NCI-H748 (cell line): Measurements from ENCODE around the gene TUBB2B.
A peak's percentile ranks its signal among the peaks of the same experiment; 100 is the strongest.
"Not testable (repeated sequence)": the region's sequence is repeated elsewhere in the genome, so short reads cannot be mapped to it uniquely, and the experiment has no call there.

Experiments used
- DNase-seq: peaks from one replicate; lab custom pipeline; 2025; ENCODE audit not compliant: unreplicated experiment; lab: John Stamatoyannopoulos, UW

Gene TUBB2B

DNA sequence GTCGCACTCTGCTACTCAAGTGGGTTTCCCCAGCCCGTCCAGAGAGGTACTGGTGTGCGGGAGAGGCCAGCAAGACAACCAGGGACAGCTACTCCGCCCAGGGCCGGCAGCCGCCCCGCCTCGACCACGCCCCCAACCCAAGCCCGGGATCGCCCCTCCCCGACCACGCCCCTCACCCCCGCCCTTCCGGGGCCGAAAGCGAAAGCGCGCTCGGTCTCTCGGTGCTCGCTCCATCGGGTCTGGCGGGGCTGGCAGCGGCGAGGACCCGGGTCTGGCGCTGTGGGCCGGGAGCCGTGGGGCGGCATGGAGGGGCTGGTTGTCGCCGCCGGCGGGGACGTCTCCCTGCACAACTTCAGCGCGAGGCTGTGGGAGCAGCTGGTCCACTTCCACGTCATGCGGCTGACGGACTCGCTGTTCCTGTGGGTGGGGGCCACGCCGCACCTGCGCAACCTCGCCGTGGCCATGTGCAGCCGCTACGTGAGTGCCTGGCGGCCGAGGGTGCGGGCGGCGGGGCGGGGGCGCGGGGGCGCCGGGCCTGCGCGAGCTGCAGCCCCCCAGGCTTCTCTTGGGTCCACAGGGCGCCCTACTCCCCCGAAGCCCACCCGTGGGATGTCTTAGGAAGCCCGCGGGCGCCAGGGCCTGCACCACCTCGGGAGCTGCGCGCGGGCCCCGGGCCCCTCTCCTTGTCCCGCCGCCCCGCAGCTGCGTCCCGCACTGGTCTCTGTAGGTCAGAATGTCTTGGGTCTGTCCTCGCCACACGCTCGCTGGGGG is 31.5 kb upstream of the TUBB2B start, which contains the start of gene PSMG4:
Gene PSMG4 (plus strand): TSS at position 228 of the 771 bp plus-strand sequence. CDS start 76 bp downstream, at position 304.
- peak; percentile 91 for DNase-seq

DNA sequence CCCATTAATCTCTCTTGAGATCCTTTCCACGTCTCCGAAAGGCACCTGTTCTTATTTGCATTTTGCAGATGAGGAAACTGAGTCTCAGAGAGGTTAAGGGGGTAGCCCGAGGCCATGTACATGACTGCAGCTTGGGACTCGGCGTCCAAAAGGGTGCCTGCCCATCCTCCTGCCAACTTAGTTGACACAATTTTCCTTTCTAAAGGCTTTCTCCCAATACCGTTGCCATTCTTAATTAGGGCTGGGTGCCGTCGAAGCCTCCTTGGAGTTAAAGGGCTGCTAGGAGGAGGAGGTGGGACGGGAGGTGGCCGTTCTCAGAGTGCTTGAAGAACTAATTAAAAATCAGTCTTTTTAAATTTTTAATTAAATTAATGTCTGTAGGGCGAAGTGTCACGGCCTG is 30.7 kb upstream of the TUBB2B start:
- no peak for DNase-seq

DNA sequence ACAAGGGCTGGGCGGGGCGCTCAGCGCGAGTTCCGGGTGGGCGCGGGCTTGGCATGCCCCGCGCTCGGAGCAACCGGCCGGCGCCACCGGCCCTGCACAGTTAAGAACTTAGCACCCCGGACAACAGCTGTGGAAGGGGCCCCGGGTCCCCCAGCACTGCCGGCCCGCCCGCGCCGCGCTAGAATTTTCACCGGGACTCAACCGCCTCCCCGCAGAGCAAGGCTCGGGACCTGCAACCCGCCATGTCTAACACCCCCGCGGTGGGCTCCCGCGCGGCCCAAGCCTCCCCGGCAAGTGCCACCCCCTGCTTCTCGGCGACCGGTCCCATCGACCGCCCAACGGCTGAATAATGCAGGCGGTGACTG is 26.1 kb upstream of the TUBB2B start:
- DNase-seq = no peak

DNA sequence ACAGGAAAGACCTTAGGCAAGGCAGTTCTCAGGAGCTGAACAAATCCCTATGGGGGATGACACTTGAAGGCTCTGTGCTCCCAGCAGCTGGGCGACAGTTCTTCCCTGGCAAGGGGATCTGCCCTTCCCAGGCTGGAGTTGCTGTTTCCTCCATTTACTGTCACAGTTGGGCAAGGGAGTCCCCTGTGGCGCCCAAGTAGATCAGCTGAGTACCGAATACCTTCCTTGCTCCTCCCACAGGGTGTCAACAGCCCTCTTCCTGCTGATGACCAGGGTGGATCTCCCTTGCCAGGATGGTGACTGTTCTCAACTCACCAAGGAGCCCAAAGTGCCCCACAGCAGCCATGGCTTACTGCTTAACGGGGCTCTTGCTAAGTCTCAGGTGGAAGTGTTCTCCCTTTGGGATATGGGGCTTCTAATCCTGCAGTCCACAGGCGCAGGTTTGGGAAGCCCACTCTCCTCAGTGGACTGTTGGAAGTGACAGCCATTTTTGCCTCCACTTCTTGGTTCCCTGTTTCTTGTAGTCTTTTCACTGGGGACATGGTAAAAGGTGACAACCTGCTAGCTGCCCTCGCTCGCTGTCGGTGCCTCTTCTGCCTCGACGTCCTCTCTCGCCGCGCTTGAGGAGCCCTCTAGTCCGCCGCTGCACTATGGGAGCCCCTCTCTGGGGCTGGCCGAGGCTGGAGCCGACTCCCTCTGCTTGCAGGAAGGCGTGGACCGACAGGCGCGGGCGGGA is 25.6 kb upstream of the TUBB2B start:
- DNase-seq = no peak

DNA sequence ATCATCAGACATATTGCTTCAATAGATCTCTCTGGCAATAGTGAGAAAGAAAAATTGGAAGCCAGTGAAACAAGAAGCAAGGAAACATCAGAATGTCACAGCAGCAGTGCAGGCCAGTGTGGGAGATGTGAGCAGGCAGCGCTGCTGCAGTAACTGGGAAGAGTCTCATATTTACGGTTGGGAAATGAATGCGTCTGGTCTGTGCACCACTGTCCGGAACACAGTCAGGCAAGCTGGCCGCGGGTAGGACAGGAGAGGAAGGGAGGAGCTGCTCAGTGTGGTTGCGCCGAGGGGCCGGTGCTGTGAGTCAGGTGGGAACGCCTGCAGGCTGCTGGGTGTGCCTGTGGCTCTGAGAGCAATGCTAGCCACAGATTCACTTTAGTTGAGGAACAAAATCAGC is 24.9 kb upstream of the TUBB2B start:
- no peak for DNase-seq

DNA sequence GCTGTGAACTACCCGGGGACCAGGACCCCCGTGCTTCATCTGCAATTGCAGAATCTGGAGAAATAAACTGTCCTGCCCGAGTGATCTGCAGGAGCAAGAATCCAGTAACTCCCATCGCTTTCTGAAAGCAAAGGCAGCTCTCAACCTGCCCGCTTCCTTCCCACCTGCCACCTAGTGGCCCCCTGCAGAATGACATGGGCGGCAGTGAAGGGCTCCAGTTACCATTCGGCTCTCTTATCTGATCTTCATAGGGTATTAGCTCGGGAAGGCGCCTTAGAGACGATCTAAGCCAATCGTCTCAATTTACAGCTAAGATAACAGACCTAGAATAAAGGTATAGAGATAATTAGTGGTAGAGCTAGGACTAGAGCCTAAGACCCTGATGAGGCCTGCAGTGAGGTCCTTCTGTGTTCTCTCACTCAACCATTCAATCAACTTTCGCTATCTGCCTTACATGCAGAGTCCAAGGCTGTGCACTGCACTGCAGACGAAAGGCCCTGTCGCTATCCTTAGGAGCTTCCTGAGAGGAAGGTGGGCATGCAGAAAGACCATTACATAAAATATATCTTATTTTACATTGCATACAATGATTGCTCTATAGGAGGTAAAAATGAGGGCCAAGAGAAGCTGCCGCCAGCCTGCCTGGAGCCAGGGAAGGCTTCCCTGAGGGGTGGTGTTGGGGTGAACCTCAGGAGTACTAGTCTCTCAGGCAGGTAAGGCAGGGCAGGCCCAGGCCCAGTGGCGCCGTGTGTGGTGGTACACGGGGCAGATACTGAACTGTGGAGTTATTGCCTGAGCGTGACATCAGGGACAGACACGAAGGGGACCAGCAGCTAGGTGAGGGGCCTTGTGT is 24.2 kb upstream of the TUBB2B start:
- peak; percentile 88 for DNase-seq

DNA sequence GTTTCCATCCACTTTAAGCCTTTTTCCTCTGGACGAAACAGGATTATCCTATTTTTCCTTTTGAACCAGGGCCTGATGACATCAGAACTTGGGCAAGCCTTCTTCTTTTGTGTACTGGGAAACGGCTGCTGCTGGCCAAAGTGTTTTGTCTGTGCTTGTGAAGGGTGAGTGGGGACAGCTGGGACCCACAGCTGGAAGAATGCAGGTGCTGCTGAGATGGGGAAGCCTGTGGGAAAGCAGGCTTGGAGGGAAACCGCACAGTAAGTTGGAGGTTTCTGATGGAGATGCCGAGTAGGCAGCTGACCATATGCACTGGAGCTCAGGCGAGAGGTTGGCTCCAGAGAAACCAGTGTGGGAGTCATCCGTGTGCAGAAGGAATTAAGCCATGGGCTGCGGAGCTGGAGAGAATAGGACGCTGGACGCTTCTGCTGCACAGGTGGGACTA is 22.8 kb upstream of the TUBB2B start:
- DNase-seq = no peak

DNA sequence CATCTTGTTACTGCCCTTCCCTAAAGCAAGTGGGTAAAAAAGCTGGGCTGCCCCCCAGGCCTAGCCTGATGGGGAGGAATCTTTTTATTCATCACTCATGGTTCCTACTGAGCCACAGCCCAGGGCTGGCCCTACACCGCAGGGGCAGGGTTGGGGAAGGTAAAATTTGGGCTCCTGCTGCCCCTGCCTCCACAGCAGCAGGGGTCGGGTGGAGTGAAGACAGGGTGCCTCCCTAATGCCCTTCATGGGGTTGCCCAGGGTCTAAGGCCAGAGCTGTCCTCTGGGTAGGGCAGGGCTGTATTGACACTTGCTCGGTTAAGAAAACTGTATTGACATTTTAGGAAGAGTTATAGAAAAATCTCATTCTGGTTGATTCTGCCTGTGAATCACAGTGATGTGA is 22.4 kb upstream of the TUBB2B start:
- no peak for DNase-seq

DNA sequence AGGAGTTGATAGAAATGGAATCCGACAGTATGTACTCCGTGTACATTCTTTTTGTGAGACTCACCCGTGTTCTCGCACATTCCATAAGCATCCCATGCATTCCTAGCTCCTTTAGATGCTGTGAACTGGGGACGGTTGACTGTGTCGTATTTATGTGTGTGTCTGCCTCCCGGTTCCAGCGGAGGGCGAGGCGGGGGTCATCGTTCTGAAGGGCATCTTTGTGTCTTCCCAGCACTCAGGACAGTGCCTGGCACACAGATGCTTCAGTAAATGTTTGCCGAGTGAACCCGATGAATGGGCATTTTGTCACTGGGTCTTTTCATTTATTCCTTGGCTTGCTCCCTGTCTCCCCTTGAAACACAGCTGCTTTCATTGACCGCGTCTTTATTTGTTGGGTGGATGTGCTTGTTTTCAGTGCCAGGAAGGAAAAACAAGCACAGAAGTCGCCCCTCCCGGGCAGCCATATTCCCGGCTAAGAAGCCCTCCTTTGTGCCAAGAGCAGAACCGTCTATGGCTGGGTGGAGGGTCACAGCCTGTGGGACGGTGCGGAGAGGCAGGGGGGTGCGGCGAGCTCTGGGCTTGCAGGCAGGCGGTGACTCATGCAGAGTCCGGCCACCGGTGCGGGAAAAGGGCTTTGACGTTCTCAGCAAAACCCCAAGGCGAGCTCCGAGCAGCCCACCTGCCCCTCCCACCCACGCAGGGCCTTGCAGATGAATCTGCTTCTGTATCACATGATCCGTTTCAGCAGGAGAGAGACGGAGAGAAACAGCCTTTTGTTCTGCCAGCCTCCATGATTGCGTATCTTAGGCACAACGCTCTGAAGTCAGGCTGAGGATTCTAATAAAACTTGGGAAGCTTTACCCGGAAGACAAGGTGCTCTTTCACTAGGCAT is 20.0 kb upstream of the TUBB2B start:
- peak; percentile 92 for DNase-seq

DNA sequence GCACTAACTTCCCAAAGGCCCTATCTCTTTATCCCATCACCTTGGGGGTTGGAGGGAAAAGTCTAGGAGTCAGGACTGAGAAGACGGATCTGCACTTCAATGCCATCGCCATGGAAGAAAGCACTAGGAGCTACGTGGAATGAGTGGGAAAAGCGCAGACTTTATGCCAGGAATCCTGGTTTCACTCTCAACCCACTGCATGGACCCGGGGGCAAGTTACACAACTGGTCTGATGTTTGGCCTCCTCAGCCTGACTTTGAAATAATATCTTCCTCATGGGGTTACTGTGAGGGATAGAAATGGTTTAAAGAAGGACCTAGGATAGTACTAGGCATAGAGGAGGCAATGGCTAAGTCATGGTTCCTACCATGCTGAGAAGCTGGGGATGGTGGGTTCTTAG is 17.8 kb upstream of the TUBB2B start:
- DNase-seq = no peak

DNA sequence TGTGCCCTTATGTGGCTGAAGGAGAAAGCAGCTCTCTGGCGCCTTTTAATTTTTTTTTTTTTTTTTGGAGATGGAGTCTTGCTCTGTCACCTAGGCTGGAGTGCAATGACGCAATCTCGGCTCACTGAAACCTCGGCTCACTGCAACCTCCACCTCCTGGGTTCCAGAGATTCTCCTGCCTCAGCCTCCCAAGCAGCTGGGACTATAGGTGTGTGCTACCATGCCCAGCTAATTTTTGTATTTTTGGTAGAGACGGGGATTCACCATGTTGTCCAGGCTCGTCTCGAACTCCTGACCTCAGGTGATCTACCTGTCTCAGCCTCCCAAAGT is 17.3 kb upstream of the TUBB2B start:
- not testable (repeated sequence) for DNase-seq

DNA sequence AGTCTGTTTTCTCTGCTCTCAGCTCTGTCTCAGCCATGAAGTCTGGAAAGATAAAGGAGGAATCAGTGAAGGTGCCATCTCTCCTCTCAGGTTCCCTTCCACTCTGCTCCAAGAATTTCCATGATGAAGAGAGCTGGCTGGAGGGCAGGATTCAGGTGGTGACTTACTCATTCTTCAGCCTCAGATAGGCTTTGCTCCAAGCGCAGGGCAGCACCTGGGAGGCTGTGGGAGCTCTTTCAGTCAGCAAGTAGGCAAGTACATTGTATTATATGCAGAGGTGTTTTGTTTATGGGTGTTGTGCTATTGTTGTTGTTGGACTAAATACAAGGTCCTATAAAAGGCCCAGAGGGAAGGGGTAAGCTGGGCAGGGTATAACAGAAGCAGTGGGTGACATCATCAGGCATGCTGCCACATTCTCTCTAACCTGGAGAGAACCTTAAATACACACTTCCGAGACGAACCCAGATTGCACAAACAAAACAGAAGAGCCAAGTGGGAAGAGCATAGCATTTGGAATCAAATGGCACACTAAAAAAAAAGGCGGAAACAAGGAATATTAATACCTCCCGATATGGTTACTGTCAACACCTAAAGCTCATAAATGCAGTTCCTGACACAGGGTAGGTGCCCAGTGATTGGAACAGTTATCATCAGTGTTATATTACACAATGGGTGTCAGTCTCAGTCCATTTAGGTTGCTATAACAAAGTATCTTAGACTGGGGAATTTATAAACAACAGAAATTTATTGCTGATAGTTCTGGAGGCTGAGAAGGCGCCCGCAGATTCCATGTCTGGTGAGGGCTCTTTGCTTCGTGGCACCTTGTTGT is 16.8 kb upstream of the TUBB2B start:
- no peak for DNase-seq

DNA sequence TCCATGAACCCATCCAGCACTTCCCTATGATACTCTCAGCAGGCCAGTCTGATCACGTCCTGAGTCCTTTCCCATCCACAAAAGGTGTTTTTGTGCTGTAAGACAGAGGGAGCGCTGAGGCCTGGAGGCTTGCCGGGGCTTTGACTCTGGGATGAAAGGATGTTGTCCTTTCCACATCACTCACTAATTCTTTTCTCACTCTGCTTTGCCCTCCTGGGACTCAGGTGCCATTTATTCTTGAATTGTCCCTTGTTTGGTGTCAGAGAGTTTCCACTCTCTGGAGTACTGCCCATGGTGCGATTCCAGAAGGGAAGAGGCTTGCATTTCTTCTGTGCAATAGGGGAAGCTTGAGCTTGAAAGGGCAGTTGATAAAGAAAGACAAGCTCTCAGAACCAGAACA is 15.3 kb upstream of the TUBB2B start:
- DNase-seq = no peak

DNA sequence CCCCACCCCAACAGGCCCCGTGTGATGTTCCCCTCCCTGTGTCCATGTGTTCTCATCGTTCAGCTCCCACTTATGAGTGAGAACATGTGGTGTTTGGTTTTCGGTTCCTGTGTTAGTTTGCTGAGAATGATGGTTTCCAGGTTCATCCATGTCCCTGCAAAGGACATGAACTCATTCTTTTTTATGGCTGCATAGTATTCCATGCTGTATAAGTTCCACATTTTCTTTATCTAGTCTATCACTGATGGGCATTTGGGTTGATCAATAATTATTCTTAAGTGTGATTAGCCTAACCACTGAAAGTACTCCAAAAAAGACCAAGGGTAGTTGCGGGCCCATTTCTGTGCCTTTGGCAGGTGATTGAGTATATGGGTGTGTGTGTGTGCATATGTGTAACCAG is 14.3 kb upstream of the TUBB2B start:
- not testable (repeated sequence) for DNase-seq

DNA sequence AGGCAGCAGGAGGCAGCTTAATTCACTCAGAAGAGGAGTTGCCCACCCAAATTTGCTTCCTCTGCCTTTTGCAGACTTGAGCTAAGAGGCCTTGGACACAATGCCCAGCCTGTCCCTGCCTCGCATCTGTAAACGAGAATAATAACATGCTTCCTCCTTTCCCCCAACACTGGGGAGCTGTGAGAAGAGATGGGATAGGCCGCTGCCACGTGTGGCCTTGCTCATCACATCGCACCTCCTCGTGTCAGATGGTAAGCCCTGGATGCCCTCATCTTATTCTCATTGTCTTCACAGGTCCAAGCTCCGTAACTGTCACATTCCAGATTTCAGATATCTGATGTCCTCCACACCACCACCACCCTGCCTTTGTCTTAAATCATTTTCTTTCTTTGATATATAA is 13.1 kb upstream of the TUBB2B start:
- DNase-seq = no peak

DNA sequence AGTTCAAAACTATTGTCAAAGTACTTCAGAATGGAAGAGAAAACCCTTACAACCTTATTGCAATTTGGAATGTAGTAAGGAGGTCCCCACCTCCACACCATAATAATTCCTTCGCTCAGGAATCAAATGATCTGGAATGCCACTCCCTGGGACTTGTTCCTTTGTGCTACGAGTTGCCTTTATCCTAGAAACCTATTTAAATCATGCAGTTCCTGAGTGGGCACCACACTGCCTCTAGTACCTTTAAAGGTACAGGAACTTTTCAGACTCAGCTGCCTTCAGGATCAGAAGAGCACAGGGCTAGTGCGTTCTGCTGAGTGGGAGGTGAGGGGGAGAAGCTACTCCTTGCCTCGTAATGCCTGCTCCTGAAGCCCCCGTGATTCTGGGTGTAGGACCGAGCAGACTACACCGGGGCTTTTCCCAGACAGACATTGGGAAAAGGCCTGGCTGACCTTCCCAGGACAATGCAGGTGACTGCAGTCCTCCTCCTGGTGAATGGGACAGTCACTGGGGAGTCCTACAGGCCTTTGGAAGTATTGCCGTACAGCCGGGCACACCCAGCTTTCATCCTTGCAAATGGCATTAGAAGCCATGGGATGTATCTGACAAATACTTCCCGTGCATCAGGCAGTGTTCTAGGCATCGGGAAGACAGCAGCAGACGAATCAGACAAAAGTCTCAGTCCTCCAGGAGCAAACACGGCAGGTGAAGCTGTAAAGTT is 11.8 kb upstream of the TUBB2B start:
- DNase-seq = peak; percentile 28

DNA sequence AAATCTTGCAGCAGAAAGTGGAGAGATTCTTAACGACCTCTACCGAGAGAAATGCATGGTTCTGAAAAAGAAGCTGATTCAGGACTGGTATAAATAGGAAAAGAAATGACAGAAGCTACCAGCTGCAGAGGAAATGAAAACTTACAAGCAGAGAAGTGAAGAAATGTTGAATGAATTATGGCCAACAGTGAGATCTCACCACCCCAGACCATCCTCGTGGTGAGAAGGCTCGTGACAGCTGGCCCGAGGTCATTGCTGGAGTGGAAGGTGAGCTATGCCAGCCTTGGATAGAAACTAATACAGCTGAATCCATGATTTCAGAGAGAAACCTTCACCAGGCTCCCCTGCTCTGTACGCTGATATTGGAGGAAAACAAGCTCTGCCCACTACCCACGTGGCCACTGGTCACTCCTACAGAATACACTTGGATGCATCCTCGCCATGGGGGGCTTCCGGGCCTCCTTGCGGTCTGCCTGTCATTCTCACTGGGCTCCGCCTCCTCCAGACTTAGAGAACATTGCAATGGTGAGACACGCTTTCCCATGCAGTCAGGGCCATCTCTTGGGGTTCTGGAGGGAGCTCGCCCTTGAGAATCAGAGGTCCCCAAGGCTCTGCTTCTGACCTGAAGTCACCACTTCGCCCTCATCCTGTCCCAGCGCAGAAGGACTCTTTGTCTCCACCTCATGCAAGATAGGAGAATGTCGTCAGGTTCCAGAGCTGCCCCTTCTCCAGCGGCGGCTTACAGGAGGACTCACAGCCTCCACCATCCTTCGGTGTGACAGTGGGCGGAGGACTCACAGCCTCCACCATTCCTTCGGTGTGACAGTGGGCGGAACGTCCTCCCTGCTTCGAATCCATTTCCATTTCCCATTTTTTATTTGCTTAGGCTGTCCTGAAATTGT is 10.6 kb upstream of the TUBB2B start:
- no peak for DNase-seq

DNA sequence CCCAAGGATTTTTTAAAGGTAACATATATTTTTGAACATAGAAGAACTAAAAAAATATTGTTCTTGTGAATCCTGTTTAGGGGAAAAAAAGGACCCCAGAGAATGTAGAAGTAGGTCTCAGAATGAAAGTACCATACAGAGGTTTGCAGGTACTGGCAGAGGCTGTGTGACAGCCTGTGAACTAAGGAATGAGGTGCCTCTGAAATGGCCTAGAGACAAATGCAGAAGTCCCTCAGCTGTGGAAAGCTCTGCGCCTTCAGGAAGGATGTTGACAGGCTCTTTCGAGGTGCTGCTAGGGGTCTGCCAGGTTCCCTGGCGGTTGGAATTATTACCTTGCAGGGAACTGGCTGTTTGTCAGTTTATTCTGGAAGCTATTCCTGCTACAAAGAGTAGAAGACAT is 8.6 kb upstream of the TUBB2B start:
- no peak for DNase-seq
